Body of pancreas (tissue), 4 donors: ENCODE data around the gene GPAM.

ENCODE experiments used
- POLR2A ChIP-seq, 3 donors: fragments of 450-650 bp; IDR thresholded peaks; one replicate each; pipeline ENCODE4 v1.6.1; 2016; ENCODE audit warnings: antibody characterized with exemption in 3 of 3, mild to moderate bottlenecking in 2 of 3
- TF ChIP-seq, protein P1 (sequence below), 7 experiments: fragments of 450-650 bp in 4 of 7; fragments of 200-600 bp in 3 of 7; sonication (generic) in 3 of 7; IDR thresholded peaks; one replicate each; pipeline ENCODE4 v1.5.1; 2016 to 2019; ENCODE audit warnings: antibody characterized with exemption in 7 of 7

DNA sequence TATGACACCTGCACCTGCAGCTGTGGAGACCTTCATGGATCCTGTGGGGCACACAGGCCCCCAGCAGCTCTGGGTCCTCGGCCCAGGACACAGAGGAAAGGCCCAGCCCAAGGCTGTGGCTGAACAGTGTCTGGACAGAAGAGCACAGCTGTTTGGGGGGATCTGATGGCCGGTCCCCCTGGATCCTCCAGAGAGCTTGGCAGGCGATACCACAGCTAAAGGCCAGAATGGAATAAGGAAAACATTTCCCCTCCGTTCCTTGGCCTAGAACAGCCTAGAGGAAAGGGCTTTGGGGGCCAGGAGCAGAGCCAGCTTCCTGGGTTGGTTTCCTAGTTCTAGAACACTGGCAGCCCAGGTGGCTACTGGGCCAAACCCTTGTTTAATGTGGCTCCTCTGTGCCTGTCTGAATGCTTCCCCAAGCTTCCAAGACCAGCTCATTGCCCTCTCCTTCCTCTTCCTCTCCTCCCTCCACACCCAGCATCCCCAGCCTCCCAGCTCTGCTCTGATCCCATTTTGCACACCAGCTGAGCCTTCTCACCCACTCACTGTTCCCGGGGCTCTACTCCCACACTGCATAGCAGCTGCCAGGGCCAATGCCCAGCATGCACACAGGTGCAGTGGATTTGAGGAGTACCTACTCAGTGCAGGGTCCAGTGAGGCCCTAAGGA lies 46.9 kb downstream of the GPAM start:
- no peak for TF ChIP-seq POLR2A (IDR thresholded peaks at IDR 0.05)
- TF ChIP-seq, protein P1, sequence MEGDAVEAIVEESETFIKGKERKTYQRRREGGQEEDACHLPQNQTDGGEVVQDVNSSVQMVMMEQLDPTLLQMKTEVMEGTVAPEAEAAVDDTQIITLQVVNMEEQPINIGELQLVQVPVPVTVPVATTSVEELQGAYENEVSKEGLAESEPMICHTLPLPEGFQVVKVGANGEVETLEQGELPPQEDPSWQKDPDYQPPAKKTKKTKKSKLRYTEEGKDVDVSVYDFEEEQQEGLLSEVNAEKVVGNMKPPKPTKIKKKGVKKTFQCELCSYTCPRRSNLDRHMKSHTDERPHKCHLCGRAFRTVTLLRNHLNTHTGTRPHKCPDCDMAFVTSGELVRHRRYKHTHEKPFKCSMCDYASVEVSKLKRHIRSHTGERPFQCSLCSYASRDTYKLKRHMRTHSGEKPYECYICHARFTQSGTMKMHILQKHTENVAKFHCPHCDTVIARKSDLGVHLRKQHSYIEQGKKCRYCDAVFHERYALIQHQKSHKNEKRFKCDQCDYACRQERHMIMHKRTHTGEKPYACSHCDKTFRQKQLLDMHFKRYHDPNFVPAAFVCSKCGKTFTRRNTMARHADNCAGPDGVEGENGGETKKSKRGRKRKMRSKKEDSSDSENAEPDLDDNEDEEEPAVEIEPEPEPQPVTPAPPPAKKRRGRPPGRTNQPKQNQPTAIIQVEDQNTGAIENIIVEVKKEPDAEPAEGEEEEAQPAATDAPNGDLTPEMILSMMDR (IDR thresholded peaks at IDR 0.05) = no peak
